K562 (cell line): Measurements from ENCODE around the gene CDHR2.

Experiments used
- BRCA1 ChIP-seq, 2 experiments: fragments of 450-650 bp in 1 of 2; sonication (generic) in 1 of 2; formaldehyde crosslinking in 1 of 2; IDR thresholded peaks; 2 replicates each; pipeline versions ENCODE4 v1.5.0 to v1.6.1; 2017 to 2020; ENCODE audit warnings: mild to moderate bottlenecking in 1 of 2, missing genetic modification reagents in 1 of 2
- CBX5 ChIP-seq: IDR thresholded peaks from 2 replicates; pipeline ENCODE4 v1.6.1; 2014; ENCODE audit warnings: low read depth, borderline replicate concordance
- CHD4 ChIP-seq: fragments of 200-600 bp; sonication (generic); IDR thresholded peaks from 3 replicates; pipeline ENCODE4 v1.6.1; 2012; ENCODE audit warnings: low read depth, mild to moderate bottlenecking, mixed read lengths, low read length, inconsistent platforms; ENCODE audit not compliant: insufficient read depth, insufficient replicate concordance, poor library complexity, severe bottlenecking
- CTCF ChIP-seq, 3 experiments: IDR thresholded peaks in 2 of 3; conservative IDR thresholded peaks in 1 of 3; 2 replicates each; pipeline ENCODE4 v1.5.1; 2011 to 2012; ENCODE audit warnings: low read length in 3 of 3, mild to moderate bottlenecking in 3 of 3, control low read depth in 2 of 3, improper control_type of control experiment in 1 of 3, inconsistent platforms in 1 of 3, low read depth in 1 of 3, mixed read lengths in 1 of 3, moderate library complexity in 1 of 3; ENCODE audit not compliant: insufficient read depth in 2 of 3
- FOSL1 ChIP-seq: fragments of 200-800 bp; sonication (Bioruptor generic); conservative IDR thresholded peaks from 2 replicates; pipeline ENCODE4 v1.6.1; 2016; ENCODE audit warnings: missing genetic modification characterization, missing compliant biosample characterization
- NFYB ChIP-seq: IDR thresholded peaks from 2 replicates; pipeline ENCODE4 v1.6.1; 2011; ENCODE audit warnings: mild to moderate bottlenecking, moderate library complexity; ENCODE audit not compliant: insufficient read length; ENCODE audit errors: extremely low read depth
- RAD21 ChIP-seq, 2 experiments: fragments of 250-450 bp in 1 of 2; fragments of 450-650 bp in 1 of 2; sonication (Bioruptor Pico) in 1 of 2; formaldehyde crosslinking in 1 of 2; IDR thresholded peaks in 1 of 2; conservative IDR thresholded peaks in 1 of 2; 2 replicates each; pipeline versions ENCODE4 v1.4.0 to v1.8.0; 2020 to 2022; ENCODE audit warnings: mild to moderate bottlenecking in 2 of 2, moderate library complexity in 1 of 2
- SAFB ChIP-seq: fragments of 200-400 bp; formaldehyde crosslinking; IDR thresholded peaks from 2 replicates; pipeline ENCODE4 v1.6.1; 2017; ENCODE audit warnings: low read depth, low read length, borderline replicate concordance
- SP1 ChIP-seq: sonication (generic); formaldehyde crosslinking; IDR thresholded peaks from 2 replicates; pipeline ENCODE4 v1.8.1; 2022; ENCODE audit warnings: mild to moderate bottlenecking, missing genetic modification reagents
- SRSF9 ChIP-seq: fragments of 200-400 bp; formaldehyde crosslinking; IDR thresholded peaks from 2 replicates; pipeline ENCODE4 v1.6.1; 2017; ENCODE audit warnings: low read depth, low read length, borderline replicate concordance
- TF ChIP-seq, protein P1 (sequence below): fragments of 250-450 bp; sonication (Bioruptor Pico); IDR thresholded peaks from 2 replicates; pipeline ENCODE4 v1.8.0; 2021; ENCODE audit warnings: mild to moderate bottlenecking, moderate library complexity

GRCh38 chr5:176592573-176592972, 43.4 kb downstream of the CDHR2 start:
- TF ChIP-seq CTCF (IDR thresholded peaks at IDR 0.05 in 2 of 3, conservative IDR thresholded peaks at IDR 0.05 in 1 of 3; ENCODE audit: insufficient read depth in 2 of 3, low read depth in 1 of 3, low read length in 3 of 3): no peak
- no peak for TF ChIP-seq FOSL1
- TF ChIP-seq SP1 (CRISPR knock-in tag): no peak
- TF ChIP-seq, protein P1, sequence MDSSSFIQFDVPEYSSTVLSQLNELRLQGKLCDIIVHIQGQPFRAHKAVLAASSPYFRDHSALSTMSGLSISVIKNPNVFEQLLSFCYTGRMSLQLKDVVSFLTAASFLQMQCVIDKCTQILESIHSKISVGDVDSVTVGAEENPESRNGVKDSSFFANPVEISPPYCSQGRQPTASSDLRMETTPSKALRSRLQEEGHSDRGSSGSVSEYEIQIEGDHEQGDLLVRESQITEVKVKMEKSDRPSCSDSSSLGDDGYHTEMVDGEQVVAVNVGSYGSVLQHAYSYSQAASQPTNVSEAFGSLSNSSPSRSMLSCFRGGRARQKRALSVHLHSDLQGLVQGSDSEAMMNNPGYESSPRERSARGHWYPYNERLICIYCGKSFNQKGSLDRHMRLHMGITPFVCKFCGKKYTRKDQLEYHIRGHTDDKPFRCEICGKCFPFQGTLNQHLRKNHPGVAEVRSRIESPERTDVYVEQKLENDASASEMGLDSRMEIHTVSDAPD (CRISPR knock-in tag): no peak
- TF ChIP-seq CBX5: no peak
- TF ChIP-seq CHD4: no peak
- no peak for TF ChIP-seq SAFB
- TF ChIP-seq NFYB: no peak
- TF ChIP-seq SRSF9: no peak
- no peak for TF ChIP-seq BRCA1 (IDR thresholded peaks at IDR 0.05)
- no peak for TF ChIP-seq BRCA1 (CRISPR knock-in tag; IDR thresholded peaks at IDR 0.05)
- no peak for TF ChIP-seq RAD21 (CRISPR knock-in tag; conservative IDR thresholded peaks at IDR 0.05 in 1 of 2, IDR thresholded peaks at IDR 0.05 in 1 of 2)
